HCT116 (cell line): Measurements from ENCODE around the gene ZIC4. TPM values are rescaled to one million over a fixed set of nuclear protein-coding genes. Genes with fewer than 3 reads are reported as not detected.

Source experiments
- ATAC-seq: fragments of 200-7000 bp; cut with Tn5 transposase; 2 replicates; pipeline ENCODE4 v1.9.1; 2020; ENCODE audit warnings: mild to moderate bottlenecking, moderate library complexity
- BruUV-seq: library from RNA; stranded (reverse); fragments of 400-500 nt; replicated peaks from 2 replicates; lab custom pipeline; 2021; lab: Mats Ljungman, UMichigan
- CTCF ChIA-PET: fragments of 300-600 bp; sonication (Branson Sonifier 250); formaldehyde crosslinking; loops from one replicate; lab custom pipeline; 2021; ENCODE audit warnings: antibody characterized with exemption; lab: Charles Lee
- POLR2A ChIA-PET: fragments of 300-600, 350-600 bp; sonication (Branson Sonifier 250); formaldehyde crosslinking; loops from one replicate; lab custom pipeline; 2021; ENCODE audit warnings: antibody characterized with exemption; lab: Charles Lee
- RAD21 ChIA-PET, 2 experiments: fragments of 300-600 bp; sonication (Branson Sonifier 250); formaldehyde crosslinking; loops; one replicate each; lab custom pipeline; 2023; ENCODE audit warnings: low total read pairs in 2 of 2; ENCODE audit not compliant: uncharacterized antibody in 2 of 2, unreplicated experiment in 2 of 2, low non-redundant PET in 1 of 2; lab: Charles Lee
- DNase-seq: peaks from one replicate; pipeline ENCODE4 v3.0.0-alpha.2; 2010; ENCODE audit warnings: low read depth, low spot score
- H2AFZ ChIP-seq: fragments of 200-600 bp; shearing (Covaris generic), sonication (generic); 2 replicates; pipeline ENCODE4 v1.6.1; 2017; ENCODE audit warnings: low read depth, mixed run types, mixed read lengths, antibody characterized with exemption, low read length; ENCODE audit not compliant: poor library complexity, severe bottlenecking
- H3K27ac ChIP-seq: 2 replicates; pipeline ENCODE4 v1.5.1; 2012; ENCODE audit warnings: low read depth, low read length
- H3K27me3 ChIP-seq: fragments of 200-600 bp; sonication (generic); 2 replicates; pipeline ENCODE4 v1.6.1; 2016; ENCODE audit warnings: mixed run types, low read length, mixed read lengths; ENCODE audit not compliant: insufficient read depth
- H3K36me3 ChIP-seq, 2 experiments: fragments of 200-500 bp in 1 of 2; fragments of 200-600 bp in 1 of 2; sonication (Bioruptor generic) in 1 of 2; sonication (generic) in 1 of 2; 2 replicates each; pipeline versions ENCODE4 v1.5.1 to v1.6.1; 2014 to 2016; ENCODE audit warnings: low read length in 2 of 2, inconsistent platforms in 1 of 2, mixed read lengths in 1 of 2, mixed run types in 1 of 2; ENCODE audit not compliant: insufficient read depth in 2 of 2, control insufficient read depth in 1 of 2
- H3K4me1 ChIP-seq, 2 experiments: fragments of 200-600 bp in 1 of 2; sonication (generic) in 1 of 2; 2 replicates each; pipeline versions ENCODE4 v1.5.1 to v1.6.1; 2012 to 2017; ENCODE audit warnings: low read length in 2 of 2, inconsistent platforms in 1 of 2, mild to moderate bottlenecking in 1 of 2, mixed read lengths in 1 of 2, mixed run types in 1 of 2, moderate library complexity in 1 of 2; ENCODE audit not compliant: insufficient read depth in 2 of 2, control insufficient read depth in 1 of 2
- H3K4me2 ChIP-seq: fragments of 200-600 bp; sonication (generic); 2 replicates; pipeline ENCODE4 v1.6.1; 2017; ENCODE audit warnings: mixed run types, low read length, mixed read lengths
- H3K4me3 ChIP-seq, 2 experiments: fragments of 200-600 bp in 1 of 2; sonication (generic) in 1 of 2; replicated peaks in 1 of 2; 2 replicates each; pipeline ENCODE4 v1.5.1; 2011 to 2016; ENCODE audit warnings: low read length in 2 of 2, control low read depth in 1 of 2, low read depth in 1 of 2, mild to moderate bottlenecking in 1 of 2, mixed read lengths in 1 of 2, mixed run types in 1 of 2
- H3K79me2 ChIP-seq: fragments of 200-600 bp; sonication (generic); 2 replicates; pipeline ENCODE4 v1.6.1; 2017; ENCODE audit warnings: mild to moderate bottlenecking, mixed run types, low read length, moderate library complexity, mixed read lengths; ENCODE audit not compliant: insufficient read depth
- H3K9ac ChIP-seq: fragments of 200-600 bp; sonication (generic); 2 replicates; pipeline ENCODE4 v1.6.1; 2016; ENCODE audit warnings: low read length, mixed read lengths
- H3K9me2 ChIP-seq: fragments of 200-600 bp; sonication (generic), shearing (Covaris generic); 2 replicates; pipeline ENCODE4 v1.6.1; 2017; ENCODE audit warnings: mixed run types, mild to moderate bottlenecking, moderate library complexity; ENCODE audit not compliant: insufficient read depth
- H3K9me3 ChIP-seq, 2 experiments: fragments of 200-500 bp in 1 of 2; fragments of 200-600 bp in 1 of 2; sonication (Bioruptor generic) in 1 of 2; sonication (generic) in 1 of 2; 2 replicates each; pipeline ENCODE4 v1.6.1; 2014 to 2017; ENCODE audit warnings: low read length in 2 of 2, mixed read lengths in 2 of 2, inconsistent platforms in 1 of 2, low read depth in 1 of 2, mild to moderate bottlenecking in 1 of 2, mixed run types in 1 of 2, moderate library complexity in 1 of 2; ENCODE audit not compliant: control insufficient read depth in 1 of 2, insufficient read depth in 1 of 2
- H4K20me1 ChIP-seq: fragments of 200-600 bp; sonication (generic), shearing (Covaris generic); 2 replicates; pipeline ENCODE4 v1.6.1; 2017; ENCODE audit warnings: mixed run types, mild to moderate bottlenecking, moderate library complexity; ENCODE audit not compliant: insufficient read depth
- CBX3 ChIP-seq: IDR thresholded peaks from 2 replicates; pipeline ENCODE4 v1.6.1; 2012; ENCODE audit warnings: low read depth
- EGR1 ChIP-seq: IDR thresholded peaks from 2 replicates; pipeline ENCODE4 v1.6.1; 2012; ENCODE audit warnings: low read depth
- ELF1 ChIP-seq: IDR thresholded peaks from 2 replicates; pipeline ENCODE4 v1.6.1; 2012; ENCODE audit warnings: low read depth, borderline replicate concordance
- FOSL1 ChIP-seq: IDR thresholded peaks from 2 replicates; pipeline ENCODE4 v1.6.1; 2012; ENCODE audit warnings: low read depth
- JUND ChIP-seq: IDR thresholded peaks from 2 replicates; pipeline ENCODE4 v1.6.1; 2012
- POLR2A ChIP-seq: IDR thresholded peaks from 2 replicates; pipeline ENCODE4 v1.7.0; 2011; ENCODE audit warnings: borderline replicate concordance; ENCODE audit not compliant: insufficient read depth, insufficient read length; ENCODE audit errors: extremely low read depth
- POLR2AphosphoS5 ChIP-seq: IDR thresholded peaks from 2 replicates; pipeline ENCODE4 v1.6.1; 2011; ENCODE audit warnings: mild to moderate bottlenecking, low read depth, low read length, moderate library complexity
- RAD21 ChIP-seq: IDR thresholded peaks from 2 replicates; pipeline ENCODE4 v1.6.1; 2012; ENCODE audit warnings: low read depth, mild to moderate bottlenecking
- SP1 ChIP-seq: IDR thresholded peaks from 2 replicates; pipeline ENCODE4 v1.6.1; 2012; ENCODE audit warnings: low read depth
- SRF ChIP-seq: IDR thresholded peaks from 2 replicates; pipeline ENCODE4 v1.6.1; 2012; ENCODE audit warnings: low read depth
- TCF7L2 ChIP-seq: IDR thresholded peaks from 2 replicates; pipeline ENCODE4 v1.7.0; 2011; ENCODE audit warnings: borderline replicate concordance, inconsistent platforms; ENCODE audit not compliant: insufficient read depth, insufficient read length; ENCODE audit errors: extremely low read depth
- ZFX ChIP-seq: fragments of 450-650 bp; IDR thresholded peaks from 2 replicates; pipeline ENCODE4 v1.6.1; 2017
- ZNF274 ChIP-seq: fragments of 200-500 bp; sonication (Bioruptor generic); IDR thresholded peaks from 2 replicates; pipeline ENCODE4 v1.6.1; 2014; ENCODE audit warnings: mild to moderate bottlenecking, low read depth, low read length, inconsistent platforms
- intact Hi-C: fragments of 100-400 bp; cut with micrococcal nuclease; formaldehyde crosslinking; loops from 2 replicates; pipeline ENCODE4 v1.10.0; 2022
- total RNA-seq: library from RNA; stranded (reverse); gene quantifications from one replicate; pipeline ENCODE4 v1.2.1, GENCODE V29; 2021; ENCODE audit not compliant: unreplicated experiment
- TF ChIP-seq, protein P1 (sequence below): IDR thresholded peaks from 2 replicates; pipeline ENCODE4 v1.6.1; 2012; ENCODE audit warnings: low read depth

The ZIC4 gene
- total RNA-seq, 1 experiment from 2014 or later, result not detected

DNA sequence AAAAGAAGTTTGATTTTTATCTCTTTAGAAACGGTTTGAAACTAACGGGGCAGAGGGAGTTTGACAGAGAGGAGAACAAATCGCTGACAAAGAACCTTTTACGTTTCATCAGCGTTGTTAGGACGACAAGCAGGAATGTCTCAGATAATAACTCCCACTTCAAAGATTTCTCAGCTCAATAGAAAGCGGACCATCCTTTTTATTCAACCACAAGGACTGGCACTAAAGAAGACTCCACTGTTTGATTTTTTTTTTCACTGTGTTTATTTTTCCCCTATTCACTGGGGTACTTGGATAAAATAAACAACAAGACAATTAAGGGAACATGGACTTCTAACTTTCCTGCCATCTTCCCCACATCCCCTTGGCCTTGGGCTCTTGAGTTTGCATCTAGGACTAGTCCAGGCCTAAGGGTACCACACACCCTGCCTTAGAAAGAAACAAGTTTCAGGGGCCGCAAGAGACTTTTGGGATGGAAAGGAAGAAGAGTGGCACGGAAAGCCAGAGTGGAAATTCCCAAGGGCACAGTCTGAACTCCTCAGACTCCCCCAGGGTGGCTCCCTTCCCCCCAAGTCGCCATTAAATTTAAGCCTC is 19.0 kb downstream of the ZIC4 start:
- H3K9me3 ChIP-seq, result no peaks in the 10 kb centered on the region
- TF ChIP-seq SRF, result no peak
- no peak for TF ChIP-seq CBX3
- no peak for TF ChIP-seq RAD21
- TF ChIP-seq POLR2A, result no peak
- no peak for TF ChIP-seq EGR1
- TF ChIP-seq TCF7L2, result no peak
- TF ChIP-seq POLR2AphosphoS5, result no peak
- no peak for TF ChIP-seq JUND
- no peak for TF ChIP-seq FOSL1
- TF ChIP-seq ELF1, result no peak
- no peak for TF ChIP-seq ZFX
- TF ChIP-seq, protein P1, sequence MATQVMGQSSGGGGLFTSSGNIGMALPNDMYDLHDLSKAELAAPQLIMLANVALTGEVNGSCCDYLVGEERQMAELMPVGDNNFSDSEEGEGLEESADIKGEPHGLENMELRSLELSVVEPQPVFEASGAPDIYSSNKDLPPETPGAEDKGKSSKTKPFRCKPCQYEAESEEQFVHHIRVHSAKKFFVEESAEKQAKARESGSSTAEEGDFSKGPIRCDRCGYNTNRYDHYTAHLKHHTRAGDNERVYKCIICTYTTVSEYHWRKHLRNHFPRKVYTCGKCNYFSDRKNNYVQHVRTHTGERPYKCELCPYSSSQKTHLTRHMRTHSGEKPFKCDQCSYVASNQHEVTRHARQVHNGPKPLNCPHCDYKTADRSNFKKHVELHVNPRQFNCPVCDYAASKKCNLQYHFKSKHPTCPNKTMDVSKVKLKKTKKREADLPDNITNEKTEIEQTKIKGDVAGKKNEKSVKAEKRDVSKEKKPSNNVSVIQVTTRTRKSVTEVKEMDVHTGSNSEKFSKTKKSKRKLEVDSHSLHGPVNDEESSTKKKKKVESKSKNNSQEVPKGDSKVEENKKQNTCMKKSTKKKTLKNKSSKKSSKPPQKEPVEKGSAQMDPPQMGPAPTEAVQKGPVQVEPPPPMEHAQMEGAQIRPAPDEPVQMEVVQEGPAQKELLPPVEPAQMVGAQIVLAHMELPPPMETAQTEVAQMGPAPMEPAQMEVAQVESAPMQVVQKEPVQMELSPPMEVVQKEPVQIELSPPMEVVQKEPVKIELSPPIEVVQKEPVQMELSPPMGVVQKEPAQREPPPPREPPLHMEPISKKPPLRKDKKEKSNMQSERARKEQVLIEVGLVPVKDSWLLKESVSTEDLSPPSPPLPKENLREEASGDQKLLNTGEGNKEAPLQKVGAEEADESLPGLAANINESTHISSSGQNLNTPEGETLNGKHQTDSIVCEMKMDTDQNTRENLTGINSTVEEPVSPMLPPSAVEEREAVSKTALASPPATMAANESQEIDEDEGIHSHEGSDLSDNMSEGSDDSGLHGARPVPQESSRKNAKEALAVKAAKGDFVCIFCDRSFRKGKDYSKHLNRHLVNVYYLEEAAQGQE, result no peak
- TF ChIP-seq SP1, result no peak
- no peak for TF ChIP-seq ZNF274
- no peaks in the 10 kb centered on the region for H3K27me3 ChIP-seq
- no peaks in the 10 kb centered on the region for H4K20me1 ChIP-seq
- no peaks in the 10 kb centered on the region for H3K4me1 ChIP-seq
- no peaks in the 10 kb centered on the region for H3K36me3 ChIP-seq
- H3K4me3 ChIP-seq, result no peak overlapping the region
- ChIA-PET CTCF (no interaction called here), POLR2A (no interaction called here), RAD21 (no interaction called here)
- H3K9ac ChIP-seq, result no peak overlapping the region
- intact Hi-C loops, result no loop called here
- H3K79me2 ChIP-seq, result no peaks in the 10 kb centered on the region
- no peak overlapping the region for H2AFZ ChIP-seq
- DNase-seq (no peak), ATAC-seq (no peak)
- H3K4me2 ChIP-seq, result no peak overlapping the region
- no peaks in the 10 kb centered on the region for H3K9me2 ChIP-seq
- H3K27ac ChIP-seq, result no peak overlapping the region
- BruUV-seq, result no TSS peak
